Endodermal cell (in vitro differentiated cells): Measurements from ENCODE around the gene PHF20. TPM values are rescaled to one million over a fixed set of nuclear protein-coding genes. Genes with fewer than 3 reads are reported as not detected.
A peak's percentile ranks its signal among the peaks of the same experiment; 100 is the strongest.
"Not testable (repeated sequence)": the region's sequence is repeated elsewhere in the genome, so short reads cannot be mapped to it uniquely, and the experiment has no call there.

Source experiments
- DNase-seq: peaks from one replicate; pipeline ENCODE4 v3.0.0-alpha.2; 2017
- H3K27ac ChIP-seq: 2 replicates; pipeline ENCODE4 v1.5.1; 2013; ENCODE audit warnings: mild to moderate bottlenecking, low read depth, low read length, moderate library complexity
- H3K27me3 ChIP-seq: 2 replicates; pipeline ENCODE4 v1.6.1; 2013; ENCODE audit warnings: mild to moderate bottlenecking, low read length, moderate library complexity; ENCODE audit not compliant: insufficient read depth, control insufficient read depth, poor library complexity, severe bottlenecking
- H3K36me3 ChIP-seq: 2 replicates; pipeline ENCODE4 v1.7.0; 2013; ENCODE audit warnings: mild to moderate bottlenecking, low read length, moderate library complexity; ENCODE audit not compliant: control insufficient read depth, insufficient read depth
- H3K4me1 ChIP-seq: one replicate; pipeline ENCODE4 v1.7.0; 2013; ENCODE audit warnings: low read length; ENCODE audit not compliant: control insufficient read depth, insufficient read depth
- H3K4me3 ChIP-seq: 2 replicates; pipeline ENCODE4 v1.5.1; 2013; ENCODE audit warnings: mild to moderate bottlenecking, low read length, moderate library complexity
- H3K9ac ChIP-seq: 2 replicates; pipeline ENCODE4 v1.6.1; 2013; ENCODE audit warnings: mild to moderate bottlenecking, low read length, moderate library complexity; ENCODE audit not compliant: poor library complexity, severe bottlenecking; ENCODE audit errors: extremely low read depth
- H3K9me3 ChIP-seq: 2 replicates; pipeline ENCODE4 v1.6.1; 2013; ENCODE audit warnings: mild to moderate bottlenecking, low read length, moderate library complexity; ENCODE audit not compliant: control insufficient read depth
- H3K27ac Mint-ChIP-seq: 2 replicates; pipeline ENCODE4 v1.8.0; 2020; ENCODE audit warnings: mixed read lengths
- H3K27me3 Mint-ChIP-seq: 2 replicates; pipeline ENCODE4 v1.8.0; 2021; ENCODE audit warnings: mild to moderate bottlenecking, mixed read lengths; ENCODE audit not compliant: insufficient read depth
- H3K36me3 Mint-ChIP-seq: 2 replicates; pipeline ENCODE4 v1.8.0; 2020; ENCODE audit warnings: low read depth, mixed read lengths
- H3K4me1 Mint-ChIP-seq: 2 replicates; pipeline ENCODE4 v1.8.0; 2020; ENCODE audit warnings: mixed read lengths
- H3K4me3 Mint-ChIP-seq: 2 replicates; pipeline ENCODE4 v1.8.0; 2020; ENCODE audit warnings: mild to moderate bottlenecking, moderate library complexity, mixed read lengths
- H3K9me3 Mint-ChIP-seq: 2 replicates; pipeline ENCODE4 v1.8.0; 2020; ENCODE audit warnings: mild to moderate bottlenecking, mixed read lengths
- WGBS, 2 experiments: methylation state at CpG; one replicate each; pipeline versions ENCODE4 v1.1.5 to v1.1.7; 2013; ENCODE audit warnings: missing lambda C conversion rate in 2 of 2, mixed read lengths in 1 of 2; ENCODE audit not compliant: insufficient coverage in 1 of 2, insufficient read length in 1 of 2; 5-methylcytosine and 5-hydroxymethylcytosine counted together
- total RNA-seq, 2 donors: library from RNA; stranded (reverse); fragmentation: NEBNext Ultra II Directional in 1 of 2; extraction: Animal tissue kit (Norgen Biotek cat#: 25700) in 1 of 2; gene quantifications; 2 replicates in 1 of 2; 3 replicates in 1 of 2; pipeline ENCODE4 v1.2.1, GENCODE V29; 2021
- TF ChIP-seq, protein P1 (sequence below): fragments of 200-600 bp; sonication (generic); conservative IDR thresholded peaks from 2 replicates; pipeline ENCODE4 v1.5.0; 2021; ENCODE audit warnings: antibody characterized with exemption, mild to moderate bottlenecking

PHF20 gene
- total RNA-seq, 2 donors from 2014 or later, result 68.1 to 78.8 TPM

- 94 to 100% methylated on average over 2 to 3 of the region's 3 CpGs for WGBS, 2 experiments
- H3K4me3 Mint-ChIP-seq, result no peak overlapping the region
- DNase-seq, result no peak
These were observed 122.1 kb downstream of the PHF20 start for GRCh38 chr20:35893942-35894341.

DNA sequence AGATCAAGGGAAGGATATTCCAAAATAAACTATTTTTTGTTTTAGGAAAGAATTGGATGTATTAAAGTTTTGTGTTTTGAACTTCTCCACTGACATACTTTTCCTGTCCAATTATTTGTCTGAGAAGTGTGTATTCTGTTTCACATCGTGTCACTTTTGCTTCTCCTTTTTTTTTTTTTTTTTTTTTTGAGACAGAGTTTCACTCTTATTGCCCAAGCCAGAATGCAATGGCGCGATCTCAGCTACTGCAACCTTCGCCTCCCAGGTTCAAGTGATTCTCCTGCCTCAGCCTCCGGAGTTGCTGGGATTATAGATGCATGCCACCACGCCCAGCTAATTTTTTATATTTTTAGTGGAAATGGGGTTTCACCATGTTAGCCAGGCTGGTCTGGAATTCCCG lies 123.7 kb downstream of the PHF20 start:
- H3K4me1 Mint-ChIP-seq, H3K27me3 Mint-ChIP-seq, H3K27ac ChIP-seq, H3K4me3 Mint-ChIP-seq, DNase-seq, H3K9me3 ChIP-seq, H3K27me3 ChIP-seq, H3K9ac ChIP-seq, H3K9me3 Mint-ChIP-seq, H3K4me3 ChIP-seq, H3K27ac Mint-ChIP-seq, H3K4me1 ChIP-seq: not testable (repeated sequence)
- H3K36me3 ChIP-seq, result peaks cover 27% of the 10 kb centered on the region
- peaks cover 44% of the 10 kb centered on the region for H3K36me3 Mint-ChIP-seq
- WGBS, 2 experiments, result 93 to 95% methylated on average over 3 to 7 of the region's 7 CpGs

More at GRCh38 chr20:35893942-35894341, 122.1 kb downstream of the PHF20 start:
- Histone ChIP-seq H3K4me1 (no peaks in the 10 kb centered on the region), H3K9me3 (no peaks in the 10 kb centered on the region), H3K9ac (no peak overlapping the region), H3K36me3 (peaks cover 19% of the 10 kb centered on the region), H3K27me3 (no peaks in the 10 kb centered on the region), H3K27ac (no peak overlapping the region), H3K4me3 (no peak overlapping the region)
- Mint-ChIP-seq H3K4me1 (no peaks in the 10 kb centered on the region), H3K36me3 (peaks cover 31% of the 10 kb centered on the region), H3K27me3 (no peaks in the 10 kb centered on the region), H3K9me3 (no peaks in the 10 kb centered on the region), H3K27ac (no peak overlapping the region)
- TF ChIP-seq, protein P1, sequence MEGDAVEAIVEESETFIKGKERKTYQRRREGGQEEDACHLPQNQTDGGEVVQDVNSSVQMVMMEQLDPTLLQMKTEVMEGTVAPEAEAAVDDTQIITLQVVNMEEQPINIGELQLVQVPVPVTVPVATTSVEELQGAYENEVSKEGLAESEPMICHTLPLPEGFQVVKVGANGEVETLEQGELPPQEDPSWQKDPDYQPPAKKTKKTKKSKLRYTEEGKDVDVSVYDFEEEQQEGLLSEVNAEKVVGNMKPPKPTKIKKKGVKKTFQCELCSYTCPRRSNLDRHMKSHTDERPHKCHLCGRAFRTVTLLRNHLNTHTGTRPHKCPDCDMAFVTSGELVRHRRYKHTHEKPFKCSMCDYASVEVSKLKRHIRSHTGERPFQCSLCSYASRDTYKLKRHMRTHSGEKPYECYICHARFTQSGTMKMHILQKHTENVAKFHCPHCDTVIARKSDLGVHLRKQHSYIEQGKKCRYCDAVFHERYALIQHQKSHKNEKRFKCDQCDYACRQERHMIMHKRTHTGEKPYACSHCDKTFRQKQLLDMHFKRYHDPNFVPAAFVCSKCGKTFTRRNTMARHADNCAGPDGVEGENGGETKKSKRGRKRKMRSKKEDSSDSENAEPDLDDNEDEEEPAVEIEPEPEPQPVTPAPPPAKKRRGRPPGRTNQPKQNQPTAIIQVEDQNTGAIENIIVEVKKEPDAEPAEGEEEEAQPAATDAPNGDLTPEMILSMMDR, result no peak

DNA sequence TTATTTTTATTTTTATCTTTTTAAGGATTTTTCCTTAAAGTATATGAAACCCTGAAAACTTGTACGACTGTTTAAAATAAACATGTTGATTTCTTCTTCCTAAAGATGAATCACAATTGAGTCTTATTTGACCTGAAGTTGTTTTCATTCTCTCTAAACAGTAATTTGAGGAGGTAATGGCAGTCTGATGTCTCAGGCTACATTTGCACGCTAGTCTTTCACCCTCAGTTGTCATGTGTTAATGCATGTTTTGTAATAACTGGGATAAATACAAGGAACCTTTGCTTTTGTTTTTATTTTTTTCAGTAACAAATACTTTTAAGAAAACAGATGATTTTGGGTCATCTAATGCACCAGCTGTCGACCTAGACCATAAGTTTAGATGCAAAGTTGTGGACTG lies 127.2 kb downstream of the PHF20 start:
- Mint-ChIP-seq H3K4me1 (peaks cover 3% of the 10 kb centered on the region), H3K27ac (peak overlapping the region; percentile 52), H3K27me3 (no peaks in the 10 kb centered on the region), H3K36me3 (peaks cover 51% of the 10 kb centered on the region), H3K9me3 (no peaks in the 10 kb centered on the region), H3K4me3 (no peak overlapping the region)
- no peaks in the 10 kb centered on the region for H3K27me3 ChIP-seq
- H3K9me3 ChIP-seq, result no peaks in the 10 kb centered on the region
- no peak overlapping the region for H3K27ac ChIP-seq
- no peak overlapping the region for H3K4me3 ChIP-seq
- H3K36me3 ChIP-seq, result peaks cover 41% of the 10 kb centered on the region
- H3K4me1 ChIP-seq, result peaks cover 10% of the 10 kb centered on the region
- WGBS, 2 experiments, result 97 to 100% methylated on average over 1 to 3 of the region's 3 CpGs
- no peak overlapping the region for H3K9ac ChIP-seq
- TF ChIP-seq, protein P1, result no peak
- DNase-seq, result no peak

GRCh38 chr20:35901230-35901629 lies 129.4 kb downstream of the PHF20 start:
- WGBS, 2 experiments, result 91 to 100% methylated on average over 2 to 4 of the region's 4 CpGs

More at GRCh38 chr20:35901230-35901629, 129.4 kb downstream of the PHF20 start:
- not testable (repeated sequence) for H3K4me1 ChIP-seq, H3K27me3 Mint-ChIP-seq, H3K4me1 Mint-ChIP-seq, H3K27me3 ChIP-seq, H3K9ac ChIP-seq, H3K4me3 Mint-ChIP-seq, H3K9me3 Mint-ChIP-seq, H3K27ac ChIP-seq, H3K9me3 ChIP-seq, DNase-seq
- H3K36me3 Mint-ChIP-seq, result peaks cover 52% of the 10 kb centered on the region
- H3K36me3 ChIP-seq, result peaks cover 44% of the 10 kb centered on the region
- H3K27ac Mint-ChIP-seq, result peak overlapping the region; percentile 61
- H3K4me3 ChIP-seq, result peak overlapping the region; percentile 5
